Stimulated activated CD4-positive, alpha-beta T cell treated with anti-CD3 and anti-CD28 coated beads, Interleukin-1b, Interleukin-23, amount 100 ng/mL, for 1 hour (primary cell): ENCODE measurements around the gene BORCS8.

Experiments used
- DNase-seq, 2 donors: peaks; one replicate each; pipeline ENCODE4 v3.0.0-alpha.2; 2020; ENCODE audit warnings: low read depth in 2 of 2

The BORCS8 gene

GRCh38 chr19:19213426-19214158, 21.6 kb upstream of the BORCS8 start:
- DNase-seq: no peak

GRCh38 chr19:19212916-19213315, 21.0 kb upstream of the BORCS8 start:
- no peak for DNase-seq

- DNase-seq: no peak
These were observed 19.8 kb upstream of the BORCS8 start, which contains the start of gene NCAN for GRCh38 chr19:19211499-19212420. TSS of gene NCAN (plus strand) at chr19:19211958. CDS start at chr19:19216954, 4,996 bp downstream.

- no peak for DNase-seq
These were observed 17.4 kb upstream of the BORCS8 start for GRCh38 chr19:19209372-19209771.

GRCh38 chr19:19207637-19208572, 16.0 kb upstream of the BORCS8 start:
- DNase-seq: no peak

- DNase-seq: no peak
These were observed 15.0 kb upstream of the BORCS8 start for GRCh38 chr19:19206938-19207337.

GRCh38 chr19:19205416-19206410, 13.8 kb upstream of the BORCS8 start:
- no peak for DNase-seq

- no peak for DNase-seq
These were observed 12.2 kb upstream of the BORCS8 start for GRCh38 chr19:19204181-19204580.

- peak; percentile 78 to 89 for DNase-seq
These were observed 11.3 kb upstream of the BORCS8 start, which contains the start of gene NR2C2AP for GRCh38 chr19:19203012-19203856. TSS of gene NR2C2AP (minus strand) at chr19:19203414. CDS start at chr19:19203060, 354 bp downstream.

GRCh38 chr19:19202707-19203011, 10.7 kb upstream of the BORCS8 start:
- no peak for DNase-seq

- no peak for DNase-seq
These were observed 10.0 kb upstream of the BORCS8 start for GRCh38 chr19:19201697-19202630.

- DNase-seq: no peak
These were observed 2.0 kb upstream of the BORCS8 start for GRCh38 chr19:19193926-19194325.

- DNase-seq: no peak
These were observed 1.0 kb upstream of the BORCS8 start for GRCh38 chr19:19192910-19193423.

GRCh38 chr19:19191768-19192077, 229 bp downstream of the BORCS8 start:
- no peak for DNase-seq

- no peak for DNase-seq
These were observed 5.2 kb downstream of the BORCS8 start for GRCh38 chr19:19186742-19187141.

- DNase-seq: peak; percentile 35 to 43
These were observed 5.9 kb downstream of the BORCS8 start for GRCh38 chr19:19185853-19186740.

GRCh38 chr19:19181488-19181998, 10.4 kb downstream of the BORCS8 start:
- DNase-seq: no peak
